Measurements from ENCODE around the gene RHBDF2. TPM values are rescaled to one million over a fixed set of nuclear protein-coding genes. Genes with fewer than 3 reads are reported as not detected.
"Not testable (repeated sequence)": the region's sequence is repeated elsewhere in the genome, so short reads cannot be mapped to it uniquely, and the experiment has no call there.

The RHBDF2 gene
- total and polyA plus RNA-seq, 5 donors from 2014 or later = 2.5 to 23.8 (median 3.7) TPM

DNA sequence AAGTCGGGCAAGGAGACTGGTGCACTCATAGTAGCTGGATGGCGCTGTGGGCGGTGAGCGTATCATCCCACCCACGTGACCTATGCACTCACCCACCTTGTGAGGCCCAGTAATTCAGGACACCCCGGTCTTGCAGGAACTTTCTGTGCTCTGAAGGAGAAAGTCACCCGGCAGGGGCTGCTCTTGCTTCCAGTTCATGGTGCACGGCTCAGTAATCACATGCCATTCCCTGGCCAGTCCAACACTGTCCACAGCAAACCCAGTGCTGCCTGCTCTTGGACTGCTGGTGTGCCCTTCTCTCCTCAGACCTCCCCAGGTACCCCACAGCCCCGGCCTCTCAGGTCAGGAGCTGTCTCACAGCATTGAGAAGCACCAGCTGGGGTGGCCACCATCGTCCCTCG, 16.4 kb upstream of the RHBDF2 start:
- no peak for ATAC-seq (ENCODE audit: low read depth in 2 of 2)
- peaks cover 4% of the 10 kb centered on the region for H3K27me3 Mint-ChIP-seq
- H3K36me3 ChIP-seq (ENCODE audit: control insufficient read depth, insufficient read depth, low read length) = no peaks in the 10 kb centered on the region
- H3K27ac Mint-ChIP-seq = peak overlapping the region; percentile 63 to 85 (median 79)
- H3K9me3 Mint-ChIP-seq = no peaks in the 10 kb centered on the region
- no peak for DNase-seq
- H3K36me3 Mint-ChIP-seq = no peaks in the 10 kb centered on the region
- no peaks in the 10 kb centered on the region for H3K27me3 ChIP-seq (ENCODE audit: control insufficient read depth, insufficient read depth, low read length)
- H3K9me3 ChIP-seq (ENCODE audit: control insufficient read depth in 2 of 2, low read length in 2 of 2) = no peaks in the 10 kb centered on the region
- H3K4me3 Mint-ChIP-seq = peak overlapping the region in 1 of 4 donors; percentile 42
- no peak overlapping the region for H3K4me3 ChIP-seq (ENCODE audit: low read depth, low read length)
- peaks cover 0 to 45% (median 15%) of the 10 kb centered on the region in 4 donors for H3K4me1 Mint-ChIP-seq
- H3K27ac ChIP-seq (ENCODE audit: insufficient read depth, low read length, poor library complexity, severe bottlenecking) = no peak overlapping the region
- H3K4me1 ChIP-seq (ENCODE audit: control insufficient read depth, insufficient read depth, low read length, poor library complexity, severe bottlenecking) = peaks cover 29% of the 10 kb centered on the region

DNA sequence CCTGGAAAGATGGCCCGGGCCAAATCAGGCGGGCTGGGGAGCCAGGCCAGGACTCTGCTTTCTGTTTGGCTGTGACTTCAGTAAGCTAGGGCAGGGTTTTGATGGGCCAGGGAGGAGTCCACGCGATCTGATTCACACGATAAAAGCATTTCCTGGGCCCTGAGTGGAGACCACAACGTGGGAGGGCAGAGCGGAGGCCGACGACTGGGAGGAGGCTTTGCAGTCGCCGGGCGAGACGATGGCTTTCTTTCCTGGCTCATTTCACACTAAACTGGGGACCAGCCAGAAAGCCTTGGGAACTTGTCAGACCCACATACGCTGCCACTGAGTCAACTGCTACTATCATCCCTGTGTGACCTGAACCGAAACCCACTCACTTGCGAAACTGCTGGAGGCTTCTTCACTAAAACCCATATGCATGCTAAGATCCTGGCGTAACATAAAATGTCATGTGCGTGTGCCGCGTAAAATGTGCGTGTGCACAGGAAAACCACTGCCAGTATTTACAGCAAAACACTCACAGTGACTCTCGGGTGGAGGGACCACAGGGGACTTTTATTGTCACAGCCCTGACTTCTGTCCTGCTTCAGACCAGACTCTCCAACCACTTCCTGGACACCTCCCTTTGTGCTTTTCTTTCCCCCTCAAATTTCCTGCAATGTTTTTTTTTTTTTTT, 14.2 kb upstream of the RHBDF2 start:
- Mint-ChIP-seq H3K27me3 (peaks cover 4% of the 10 kb centered on the region), H3K4me1 (peaks cover 0 to 59% (median 20%) of the 10 kb centered on the region in 4 donors), H3K9me3 (no peaks in the 10 kb centered on the region), H3K36me3 (no peaks in the 10 kb centered on the region), H3K27ac (peak overlapping the region; percentile 97 to 99 (median 98)), H3K4me3 (peak overlapping the region; percentile 77 to 89 (median 86))
- DNase-seq (peak; percentile 71 to 94 (median 88)), ATAC-seq (ENCODE audit: low read depth in 2 of 2) (peak; percentile 81 to 87)
- Histone ChIP-seq H3K36me3 (ENCODE audit: control insufficient read depth, insufficient read depth, low read length) (no peaks in the 10 kb centered on the region), H3K27me3 (ENCODE audit: control insufficient read depth, insufficient read depth, low read length) (no peaks in the 10 kb centered on the region), H3K4me1 (ENCODE audit: control insufficient read depth, insufficient read depth, low read length, poor library complexity, severe bottlenecking) (peaks cover 32% of the 10 kb centered on the region), H3K9me3 (ENCODE audit: control insufficient read depth in 2 of 2, low read length in 2 of 2) (no peaks in the 10 kb centered on the region), H3K4me3 (ENCODE audit: low read depth, low read length) (peak overlapping the region; percentile 66), H3K27ac (ENCODE audit: insufficient read depth, low read length, poor library complexity, severe bottlenecking) (peak overlapping the region; percentile 95)

DNA sequence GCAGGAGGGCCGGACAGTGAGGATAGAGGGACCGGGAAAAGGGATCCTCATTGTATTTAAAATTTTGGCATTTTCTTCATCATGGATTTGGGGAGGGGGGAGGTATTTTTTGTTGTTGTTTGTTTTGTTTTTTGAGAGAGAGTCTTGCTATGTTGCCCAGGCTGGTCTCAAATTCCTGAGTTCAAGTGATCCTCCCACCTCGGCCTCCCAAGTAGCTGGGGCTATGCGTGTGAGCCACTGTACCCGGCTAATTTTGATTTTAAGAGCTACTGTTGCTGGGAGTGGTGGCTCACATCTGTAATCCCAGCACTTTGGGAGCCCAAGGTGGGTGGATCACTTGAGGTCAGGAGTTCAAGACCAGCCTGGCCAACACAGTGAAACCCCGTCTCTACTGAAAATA, 13.1 kb upstream of the RHBDF2 start:
- H3K4me3 ChIP-seq (ENCODE audit: low read depth, low read length); H3K9me3 ChIP-seq (ENCODE audit: control insufficient read depth in 2 of 2, low read length in 2 of 2); H3K36me3 ChIP-seq (ENCODE audit: control insufficient read depth, insufficient read depth, low read length); H3K27me3 Mint-ChIP-seq; ATAC-seq (ENCODE audit: low read depth in 2 of 2); H3K9me3 Mint-ChIP-seq; DNase-seq; H3K36me3 Mint-ChIP-seq; H3K27me3 ChIP-seq (ENCODE audit: control insufficient read depth, insufficient read depth, low read length): not testable (repeated sequence)
- peaks cover 0 to 59% (median 22%) of the 10 kb centered on the region in 4 donors for H3K4me1 Mint-ChIP-seq
- peak overlapping the region; percentile 95 for H3K27ac ChIP-seq (ENCODE audit: insufficient read depth, low read length, poor library complexity, severe bottlenecking)
- H3K27ac Mint-ChIP-seq = peak overlapping the region; percentile 97 to 99 (median 98)
- H3K4me3 Mint-ChIP-seq = peak overlapping the region in 2 of 4 donors; percentile 33 to 39
- H3K4me1 ChIP-seq (ENCODE audit: control insufficient read depth, insufficient read depth, low read length, poor library complexity, severe bottlenecking) = peaks cover 32% of the 10 kb centered on the region

DNA sequence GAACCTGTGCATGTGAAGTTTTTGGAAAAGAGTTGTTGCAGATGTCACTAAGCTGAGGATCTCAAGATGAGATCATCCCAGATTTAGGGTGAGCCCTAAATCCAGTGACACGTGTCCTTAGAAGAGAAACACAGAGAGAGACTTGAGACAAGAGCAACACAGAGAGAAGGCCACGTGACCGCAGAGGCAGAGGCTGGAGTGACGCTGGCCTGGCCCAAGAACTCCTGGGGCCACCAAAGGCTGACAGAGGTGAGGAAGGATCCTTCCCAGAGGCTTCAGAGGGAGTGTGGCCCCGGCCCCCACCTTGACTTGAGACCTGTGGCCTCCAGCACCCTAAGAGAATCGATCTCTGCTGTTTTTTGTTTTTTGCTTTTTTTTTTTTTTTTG, 12.1 kb upstream of the RHBDF2 start:
- H3K27ac Mint-ChIP-seq = peak overlapping the region; percentile 88 to 99 (median 95)
- H3K4me1 ChIP-seq (ENCODE audit: control insufficient read depth, insufficient read depth, low read length, poor library complexity, severe bottlenecking) = peaks cover 32% of the 10 kb centered on the region
- no peaks in the 10 kb centered on the region for H3K9me3 Mint-ChIP-seq
- no peak for ATAC-seq (ENCODE audit: low read depth in 2 of 2)
- no peak overlapping the region for H3K4me3 ChIP-seq (ENCODE audit: low read depth, low read length)
- H3K27me3 ChIP-seq (ENCODE audit: control insufficient read depth, insufficient read depth, low read length) = no peaks in the 10 kb centered on the region
- H3K4me3 Mint-ChIP-seq = peak overlapping the region in 1 of 4 donors; percentile 72
- no peak overlapping the region for H3K27ac ChIP-seq (ENCODE audit: insufficient read depth, low read length, poor library complexity, severe bottlenecking)
- no peaks in the 10 kb centered on the region for H3K36me3 ChIP-seq (ENCODE audit: control insufficient read depth, insufficient read depth, low read length)
- no peaks in the 10 kb centered on the region for H3K36me3 Mint-ChIP-seq
- H3K4me1 Mint-ChIP-seq = peaks cover 0 to 55% (median 22%) of the 10 kb centered on the region in 4 donors
- H3K9me3 ChIP-seq (ENCODE audit: control insufficient read depth in 2 of 2, low read length in 2 of 2) = no peaks in the 10 kb centered on the region
- no peak for DNase-seq
- peaks cover 11% of the 10 kb centered on the region for H3K27me3 Mint-ChIP-seq

DNA sequence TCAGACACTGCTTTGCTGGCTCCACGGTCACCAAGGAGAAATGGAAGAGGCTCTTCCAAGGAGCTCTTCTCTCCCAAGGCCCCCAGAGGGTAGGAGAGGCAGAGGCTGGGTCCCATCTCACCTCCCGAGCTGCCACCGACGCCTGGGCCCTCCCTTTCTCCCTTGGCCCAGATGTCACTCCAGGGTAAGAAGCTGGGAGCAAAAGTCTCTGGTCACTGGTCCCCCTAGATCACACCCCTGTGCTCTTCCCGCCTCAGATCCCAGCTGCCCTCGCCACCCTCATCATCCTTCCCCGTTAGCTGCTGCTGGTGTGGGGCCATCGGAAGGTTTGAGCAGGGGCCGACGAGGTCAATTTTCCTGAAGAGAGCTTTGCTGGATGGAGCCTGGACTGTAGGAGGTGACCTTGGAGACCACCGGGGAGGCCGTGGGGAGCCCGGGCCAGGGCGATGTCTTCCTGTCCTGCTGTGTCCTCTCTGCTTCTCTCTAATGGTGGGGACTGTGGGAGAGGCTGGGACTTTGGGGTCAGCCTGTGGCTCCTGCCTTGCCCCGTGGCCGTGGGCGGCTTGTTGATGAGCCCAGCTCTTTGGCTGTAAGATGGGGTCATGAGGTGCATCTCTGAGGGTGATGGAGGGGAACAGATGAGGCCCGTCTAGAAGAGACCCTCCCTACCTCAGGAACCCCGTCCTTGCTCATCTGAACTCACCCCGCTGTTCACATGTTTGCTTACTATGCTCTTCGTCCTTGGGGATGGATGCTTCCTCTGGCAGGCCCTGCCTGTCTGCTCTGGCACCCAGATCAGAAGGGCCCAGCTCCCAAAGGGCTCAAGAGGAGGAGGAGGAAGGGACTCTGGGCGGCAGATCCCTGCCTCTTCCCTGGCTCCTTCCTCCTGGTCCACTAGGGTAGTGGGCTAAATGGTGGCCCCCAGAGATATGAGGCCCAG, 11.4 kb upstream of the RHBDF2 start:
- Mint-ChIP-seq H3K36me3 (no peaks in the 10 kb centered on the region), H3K4me3 (peak overlapping the region in 1 of 4 donors; percentile 72), H3K9me3 (no peaks in the 10 kb centered on the region), H3K27ac (peak overlapping the region; percentile 88 to 99 (median 95)), H3K4me1 (peaks cover 0 to 49% (median 22%) of the 10 kb centered on the region in 4 donors), H3K27me3 (peaks cover 11% of the 10 kb centered on the region)
- H3K36me3 ChIP-seq (ENCODE audit: control insufficient read depth, insufficient read depth, low read length) = no peaks in the 10 kb centered on the region
- H3K27me3 ChIP-seq (ENCODE audit: control insufficient read depth, insufficient read depth, low read length) = no peaks in the 10 kb centered on the region
- no peaks in the 10 kb centered on the region for H3K9me3 ChIP-seq (ENCODE audit: control insufficient read depth in 2 of 2, low read length in 2 of 2)
- H3K4me1 ChIP-seq (ENCODE audit: control insufficient read depth, insufficient read depth, low read length, poor library complexity, severe bottlenecking) = peaks cover 32% of the 10 kb centered on the region
- no peak overlapping the region for H3K4me3 ChIP-seq (ENCODE audit: low read depth, low read length)
- no peak for ATAC-seq (ENCODE audit: low read depth in 2 of 2)
- peak overlapping the region; percentile 2 for H3K27ac ChIP-seq (ENCODE audit: insufficient read depth, low read length, poor library complexity, severe bottlenecking)
- no peak for DNase-seq

DNA sequence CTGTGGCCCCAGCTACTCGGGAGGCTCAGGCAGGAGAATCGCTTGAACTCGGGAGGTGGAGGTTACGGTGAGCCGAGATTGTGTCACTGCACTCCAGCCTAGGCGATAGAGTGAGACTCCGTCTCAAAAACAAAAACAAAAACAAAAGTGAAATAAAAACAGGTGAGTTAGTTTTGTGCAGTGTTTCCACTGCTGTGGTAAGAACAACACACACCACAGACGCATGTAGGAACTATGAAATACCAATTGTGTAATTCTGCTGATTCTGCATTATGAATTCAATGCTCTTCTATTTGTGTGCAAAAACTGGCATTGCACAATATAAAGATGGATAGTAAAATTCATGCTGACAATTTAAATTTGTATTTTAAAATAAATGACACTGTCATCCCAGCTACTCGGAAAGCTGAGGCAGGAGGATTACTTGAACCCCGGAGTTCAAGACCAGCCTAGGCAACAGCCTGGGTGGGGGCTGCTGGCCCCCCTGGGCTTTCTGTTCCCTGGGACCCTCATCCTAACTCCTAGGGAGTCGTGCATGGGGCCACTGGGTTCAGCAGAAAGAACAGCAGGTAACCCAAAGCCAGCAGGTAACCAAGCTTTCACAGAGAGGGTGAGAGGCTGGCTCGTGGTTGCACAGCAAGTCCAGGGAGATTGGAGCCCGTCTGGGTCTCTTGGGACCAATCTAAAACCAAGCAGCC, 10.6 kb upstream of the RHBDF2 start:
- Mint-ChIP-seq H3K4me1 (peaks cover 0 to 48% (median 22%) of the 10 kb centered on the region in 4 donors), H3K36me3 (no peaks in the 10 kb centered on the region), H3K27me3 (peaks cover 11% of the 10 kb centered on the region), H3K27ac (peak overlapping the region in 2 of 3 donors; percentile 50 to 60), H3K9me3 (no peaks in the 10 kb centered on the region), H3K4me3 (peak overlapping the region in 2 of 4 donors; percentile 24 to 68)
- ATAC-seq (ENCODE audit: low read depth in 2 of 2) (no peak), DNase-seq (peak in 1 of 3 donors; percentile 15)
- H3K36me3 ChIP-seq (ENCODE audit: control insufficient read depth, insufficient read depth, low read length) = no peaks in the 10 kb centered on the region
- no peak overlapping the region for H3K4me3 ChIP-seq (ENCODE audit: low read depth, low read length)
- no peaks in the 10 kb centered on the region for H3K9me3 ChIP-seq (ENCODE audit: control insufficient read depth in 2 of 2, low read length in 2 of 2)
- H3K4me1 ChIP-seq (ENCODE audit: control insufficient read depth, insufficient read depth, low read length, poor library complexity, severe bottlenecking) = peaks cover 32% of the 10 kb centered on the region
- peak overlapping the region; percentile 2 for H3K27ac ChIP-seq (ENCODE audit: insufficient read depth, low read length, poor library complexity, severe bottlenecking)
- no peaks in the 10 kb centered on the region for H3K27me3 ChIP-seq (ENCODE audit: control insufficient read depth, insufficient read depth, low read length)

DNA sequence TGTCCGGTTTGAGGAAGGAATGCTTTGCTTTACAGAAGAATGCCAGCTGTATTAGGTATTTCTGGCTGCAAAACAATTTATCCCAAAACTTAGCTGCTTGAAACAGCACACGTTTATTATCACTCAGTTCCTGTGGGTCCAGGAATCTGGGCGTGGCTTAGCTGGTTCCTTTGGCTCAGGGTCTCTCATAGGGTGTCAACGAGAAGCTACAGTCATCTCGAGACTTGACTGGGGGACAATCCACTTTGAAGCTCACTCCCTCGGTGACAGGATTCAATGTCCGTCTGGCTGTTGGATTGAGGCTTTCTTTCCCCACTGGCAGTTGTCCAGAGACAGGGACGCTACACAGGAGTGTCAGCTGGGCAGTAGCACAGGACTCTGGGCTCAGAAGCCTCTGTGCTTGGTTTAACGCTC, 9.6 kb upstream of the RHBDF2 start:
- H3K9me3 ChIP-seq (ENCODE audit: control insufficient read depth in 2 of 2, low read length in 2 of 2) = no peaks in the 10 kb centered on the region
- no peak overlapping the region for H3K4me3 ChIP-seq (ENCODE audit: low read depth, low read length)
- peaks cover 31% of the 10 kb centered on the region for H3K4me1 ChIP-seq (ENCODE audit: control insufficient read depth, insufficient read depth, low read length, poor library complexity, severe bottlenecking)
- no peak for ATAC-seq (ENCODE audit: low read depth in 2 of 2)
- Mint-ChIP-seq H3K36me3 (no peaks in the 10 kb centered on the region), H3K4me1 (peaks cover 0 to 44% (median 23%) of the 10 kb centered on the region in 4 donors), H3K9me3 (no peaks in the 10 kb centered on the region), H3K4me3 (peak overlapping the region in 1 of 4 donors; percentile 68), H3K27ac (peak overlapping the region in 2 of 3 donors; percentile 50 to 60), H3K27me3 (peaks cover 14% of the 10 kb centered on the region)
- H3K36me3 ChIP-seq (ENCODE audit: control insufficient read depth, insufficient read depth, low read length) = no peaks in the 10 kb centered on the region
- no peak overlapping the region for H3K27ac ChIP-seq (ENCODE audit: insufficient read depth, low read length, poor library complexity, severe bottlenecking)
- DNase-seq = no peak
- no peaks in the 10 kb centered on the region for H3K27me3 ChIP-seq (ENCODE audit: control insufficient read depth, insufficient read depth, low read length)

All from CD4-positive, CD25-positive, alpha-beta regulatory T cell (primary cell).